ENCODE data around the gene MCTP1.

The MCTP1 gene

DNA sequence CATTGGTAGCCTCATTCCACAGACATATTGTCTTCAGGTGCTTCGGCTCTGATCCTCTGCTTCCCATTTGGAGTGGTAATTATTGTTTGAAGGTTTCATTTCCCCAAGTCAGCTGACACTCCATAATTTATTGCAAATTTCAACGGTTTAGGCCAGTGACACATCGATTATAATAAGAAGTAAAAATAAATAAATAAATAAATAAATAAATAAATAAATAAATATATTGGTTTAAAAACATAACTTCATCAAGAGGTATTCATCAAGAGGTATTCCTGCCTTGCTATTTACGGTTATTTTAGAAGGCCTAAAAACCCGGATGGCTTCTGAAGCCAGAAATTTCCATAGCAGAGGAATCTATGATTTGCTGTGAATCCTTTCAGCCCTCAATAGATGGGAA lies 393.3 kb downstream of the MCTP1 start:
- TF ChIP-seq, protein P1, sequence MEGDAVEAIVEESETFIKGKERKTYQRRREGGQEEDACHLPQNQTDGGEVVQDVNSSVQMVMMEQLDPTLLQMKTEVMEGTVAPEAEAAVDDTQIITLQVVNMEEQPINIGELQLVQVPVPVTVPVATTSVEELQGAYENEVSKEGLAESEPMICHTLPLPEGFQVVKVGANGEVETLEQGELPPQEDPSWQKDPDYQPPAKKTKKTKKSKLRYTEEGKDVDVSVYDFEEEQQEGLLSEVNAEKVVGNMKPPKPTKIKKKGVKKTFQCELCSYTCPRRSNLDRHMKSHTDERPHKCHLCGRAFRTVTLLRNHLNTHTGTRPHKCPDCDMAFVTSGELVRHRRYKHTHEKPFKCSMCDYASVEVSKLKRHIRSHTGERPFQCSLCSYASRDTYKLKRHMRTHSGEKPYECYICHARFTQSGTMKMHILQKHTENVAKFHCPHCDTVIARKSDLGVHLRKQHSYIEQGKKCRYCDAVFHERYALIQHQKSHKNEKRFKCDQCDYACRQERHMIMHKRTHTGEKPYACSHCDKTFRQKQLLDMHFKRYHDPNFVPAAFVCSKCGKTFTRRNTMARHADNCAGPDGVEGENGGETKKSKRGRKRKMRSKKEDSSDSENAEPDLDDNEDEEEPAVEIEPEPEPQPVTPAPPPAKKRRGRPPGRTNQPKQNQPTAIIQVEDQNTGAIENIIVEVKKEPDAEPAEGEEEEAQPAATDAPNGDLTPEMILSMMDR (IDR thresholded peaks at IDR 0.05; ENCODE audit: extremely low read depth, missing control alignments), result no peak
- DNase-seq (ENCODE audit: low spot score), result no peak

- TF ChIP-seq, protein P1 (IDR thresholded peaks at IDR 0.05; ENCODE audit: extremely low read depth, missing control alignments), result no peak
Observed at GRCh38 chr5:94890907-94891306, 394.0 kb downstream of the MCTP1 start.

GRCh38 chr5:94888674-94889073 lies 396.2 kb downstream of the MCTP1 start:
- TF ChIP-seq, protein P1 (IDR thresholded peaks at IDR 0.05; ENCODE audit: extremely low read depth, missing control alignments), result no peak
- DNase-seq (ENCODE audit: low spot score), result no peak

More at GRCh38 chr5:94890907-94891306, 394.0 kb downstream of the MCTP1 start:
- no peak for DNase-seq (ENCODE audit: low spot score)

GRCh38 chr5:94885931-94886330 lies 399.0 kb downstream of the MCTP1 start:
- no peak for DNase-seq (ENCODE audit: low spot score)
- TF ChIP-seq, protein P1 (IDR thresholded peaks at IDR 0.05; ENCODE audit: extremely low read depth, missing control alignments), result no peak

- TF ChIP-seq, protein P1 (IDR thresholded peaks at IDR 0.05; ENCODE audit: extremely low read depth, missing control alignments), result no peak
- DNase-seq (ENCODE audit: low spot score), result no peak
Observed at GRCh38 chr5:94884311-94884710, 400.6 kb downstream of the MCTP1 start.

DNA sequence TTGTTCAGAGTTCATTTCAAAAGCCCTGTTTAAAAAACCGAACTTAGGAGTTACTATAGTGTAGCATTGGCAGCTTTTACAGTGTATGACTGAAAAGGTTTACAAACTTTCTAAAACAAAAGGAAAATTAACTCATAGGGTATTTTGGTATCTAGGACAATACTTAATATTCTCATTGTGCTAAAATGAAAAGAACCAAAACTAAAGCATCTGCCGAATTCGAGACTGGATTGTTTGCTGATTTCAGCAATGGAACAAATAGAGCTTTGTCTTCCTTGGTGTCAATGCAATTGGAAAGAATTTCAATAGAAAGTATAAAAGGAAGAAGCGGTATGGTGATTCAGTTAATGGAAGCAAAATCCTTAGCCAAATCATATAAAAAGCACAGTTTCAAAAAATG lies 412.4 kb downstream of the MCTP1 start:
- no peak for DNase-seq (ENCODE audit: low spot score)

GRCh38 chr5:94870511-94871183 lies 414.2 kb downstream of the MCTP1 start:
- DNase-seq (ENCODE audit: low spot score), result no peak
- TF ChIP-seq, protein P1 (IDR thresholded peaks at IDR 0.05; ENCODE audit: extremely low read depth, missing control alignments), result no peak

More for the DNA sequence above, 412.4 kb downstream of the MCTP1 start:
- TF ChIP-seq, protein P1 (IDR thresholded peaks at IDR 0.05; ENCODE audit: extremely low read depth, missing control alignments), result no peak

Data from GM20000 (cell line).